Mucosa of stomach (tissue), 1 donor: ENCODE measurements around the gene SLC19A2.
"Not testable (repeated sequence)": the region's sequence is repeated elsewhere in the genome, so short reads cannot be mapped to it uniquely, and the experiment has no call there.

ENCODE experiments used
- H3K27me3 ChIP-seq: one replicate; pipeline ENCODE4 v1.7.0; 2013; ENCODE audit warnings: mild to moderate bottlenecking, low read length; ENCODE audit not compliant: control insufficient read depth, insufficient read depth
- H3K36me3 ChIP-seq: one replicate; pipeline ENCODE4 v1.7.0; 2013; ENCODE audit warnings: low read length; ENCODE audit not compliant: control insufficient read depth, insufficient read depth
- H3K4me1 ChIP-seq: one replicate; pipeline ENCODE4 v1.7.0; 2013; ENCODE audit warnings: mild to moderate bottlenecking, low read length; ENCODE audit not compliant: control insufficient read depth, insufficient read depth
- H3K4me3 ChIP-seq: one replicate; pipeline ENCODE4 v1.7.0; 2013; ENCODE audit warnings: low read length
- H3K9ac ChIP-seq: one replicate; pipeline ENCODE4 v1.7.0; 2013; ENCODE audit warnings: mild to moderate bottlenecking, low read length, moderate library complexity
- H3K9me3 ChIP-seq: one replicate; pipeline ENCODE4 v1.7.0; 2013; ENCODE audit warnings: mild to moderate bottlenecking, low read length, moderate library complexity; ENCODE audit not compliant: control insufficient read depth
- donor health status: Pancreatic carcinoma.

SLC19A2 gene

GRCh38 chr1:169503601-169504000 is 17.9 kb upstream of the SLC19A2 start:
- not testable (repeated sequence) for H3K4me1 ChIP-seq, H3K9ac ChIP-seq, H3K9me3 ChIP-seq, H3K27me3 ChIP-seq, H3K36me3 ChIP-seq, H3K4me3 ChIP-seq

- no peak overlapping the region for H3K4me3 ChIP-seq
- H3K27me3 ChIP-seq, result no peaks in the 10 kb centered on the region
- H3K4me1 ChIP-seq, result no peaks in the 10 kb centered on the region
- H3K9ac ChIP-seq, result no peak overlapping the region
- H3K9me3 ChIP-seq, result no peaks in the 10 kb centered on the region
- no peaks in the 10 kb centered on the region for H3K36me3 ChIP-seq
Measured at GRCh38 chr1:169499807-169500206, 14.1 kb upstream of the SLC19A2 start.

- H3K9ac ChIP-seq, result no peak overlapping the region
Measured at GRCh38 chr1:169497317-169497716, 11.6 kb upstream of the SLC19A2 start.

GRCh38 chr1:169495916-169496315 is 10.2 kb upstream of the SLC19A2 start:
- Histone ChIP-seq H3K4me1 (no peaks in the 10 kb centered on the region), H3K36me3 (no peaks in the 10 kb centered on the region), H3K9ac (no peak overlapping the region), H3K9me3 (no peaks in the 10 kb centered on the region), H3K27me3 (no peaks in the 10 kb centered on the region), H3K4me3 (no peak overlapping the region)

More at GRCh38 chr1:169497317-169497716, 11.6 kb upstream of the SLC19A2 start:
- H3K36me3 ChIP-seq, result no peaks in the 10 kb centered on the region
- H3K27me3 ChIP-seq, result no peaks in the 10 kb centered on the region
- H3K4me1 ChIP-seq, result no peaks in the 10 kb centered on the region
- no peak overlapping the region for H3K4me3 ChIP-seq
- H3K9me3 ChIP-seq, result no peaks in the 10 kb centered on the region

- no peak overlapping the region for H3K9ac ChIP-seq
- H3K27me3 ChIP-seq, result no peaks in the 10 kb centered on the region
- H3K36me3 ChIP-seq, result no peaks in the 10 kb centered on the region
- no peaks in the 10 kb centered on the region for H3K4me1 ChIP-seq
- H3K4me3 ChIP-seq, result no peak overlapping the region
- H3K9me3 ChIP-seq, result no peaks in the 10 kb centered on the region
Measured at GRCh38 chr1:169495046-169495775, 9.5 kb upstream of the SLC19A2 start.

- Histone ChIP-seq H3K27me3 (no peaks in the 10 kb centered on the region), H3K36me3 (no peaks in the 10 kb centered on the region), H3K9ac (no peak overlapping the region), H3K4me3 (no peak overlapping the region), H3K4me1 (no peaks in the 10 kb centered on the region), H3K9me3 (no peaks in the 10 kb centered on the region)
Measured at GRCh38 chr1:169494343-169494742, 8.6 kb upstream of the SLC19A2 start.

- no peaks in the 10 kb centered on the region for H3K27me3 ChIP-seq
- H3K9ac ChIP-seq, result no peak overlapping the region
- H3K36me3 ChIP-seq, result no peaks in the 10 kb centered on the region
- no peaks in the 10 kb centered on the region for H3K4me1 ChIP-seq
- no peak overlapping the region for H3K4me3 ChIP-seq
- H3K9me3 ChIP-seq, result no peaks in the 10 kb centered on the region
Measured at GRCh38 chr1:169493251-169493650, 7.5 kb upstream of the SLC19A2 start.

GRCh38 chr1:169491845-169492281 is 6.1 kb upstream of the SLC19A2 start:
- peaks cover 8% of the 10 kb centered on the region for H3K4me1 ChIP-seq
- H3K9me3 ChIP-seq, result no peaks in the 10 kb centered on the region

GRCh38 chr1:169488157-169488556 is 2.4 kb upstream of the SLC19A2 start:
- Histone ChIP-seq H3K36me3 (no peaks in the 10 kb centered on the region), H3K9me3 (no peaks in the 10 kb centered on the region), H3K27me3 (no peaks in the 10 kb centered on the region), H3K4me1 (peaks cover 8% of the 10 kb centered on the region), H3K4me3 (no peak overlapping the region), H3K9ac (no peak overlapping the region)

More at GRCh38 chr1:169491845-169492281, 6.1 kb upstream of the SLC19A2 start:
- Histone ChIP-seq H3K9ac (no peak overlapping the region), H3K27me3 (no peaks in the 10 kb centered on the region), H3K36me3 (no peaks in the 10 kb centered on the region), H3K4me3 (no peak overlapping the region)

GRCh38 chr1:169487561-169487960 is 1.8 kb upstream of the SLC19A2 start:
- Histone ChIP-seq H3K4me3 (no peak overlapping the region), H3K4me1 (peaks cover 8% of the 10 kb centered on the region), H3K9ac (no peak overlapping the region), H3K27me3 (no peaks in the 10 kb centered on the region), H3K9me3 (no peaks in the 10 kb centered on the region), H3K36me3 (no peaks in the 10 kb centered on the region)

- no peaks in the 10 kb centered on the region for H3K36me3 ChIP-seq
- H3K9ac ChIP-seq, result peak overlapping the region; percentile 80
- peaks cover 8% of the 10 kb centered on the region for H3K4me1 ChIP-seq
- no peak overlapping the region for H3K4me3 ChIP-seq
- no peaks in the 10 kb centered on the region for H3K9me3 ChIP-seq
- H3K27me3 ChIP-seq, result no peaks in the 10 kb centered on the region
Measured at GRCh38 chr1:169487133-169487532, 1.4 kb upstream of the SLC19A2 start.

- Histone ChIP-seq H3K9ac (peak overlapping the region; percentile 80), H3K36me3 (no peaks in the 10 kb centered on the region), H3K27me3 (no peaks in the 10 kb centered on the region), H3K9me3 (no peaks in the 10 kb centered on the region), H3K4me3 (peak overlapping the region; percentile 72), H3K4me1 (peaks cover 8% of the 10 kb centered on the region)
Measured at GRCh38 chr1:169486281-169487051, 722 bp upstream of the SLC19A2 start.
